Transverse colon (tissue), 4 donors: ENCODE measurements around the gene ZNF609.

Source experiments
- CTCF ChIP-seq, 5 experiments: fragments of 200-600 bp in 3 of 5; fragments of 450-650 bp in 2 of 5; sonication (generic) in 3 of 5; IDR thresholded peaks; 1 replicate in 2 of 5; 2 replicates in 3 of 5; pipeline ENCODE4 v1.5.1; 2016 to 2017; ENCODE audit warnings: antibody characterized with exemption in 5 of 5, inconsistent platforms in 3 of 5, mild to moderate bottlenecking in 2 of 5, moderate library complexity in 1 of 5
- POLR2A ChIP-seq: fragments of 450-650 bp; IDR thresholded peaks from one replicate; pipeline ENCODE4 v1.6.1; 2016; ENCODE audit warnings: antibody characterized with exemption, mild to moderate bottlenecking, moderate library complexity
- POLR2AphosphoS5 ChIP-seq, 3 donors: sonication (generic); formaldehyde crosslinking; IDR thresholded peaks; one replicate each; pipeline ENCODE4 v1.6.1; 2016; ENCODE audit warnings: antibody characterized with exemption in 3 of 3

GRCh38 chr15:64623347-64623996, 163.1 kb downstream of the ZNF609 start:
- no peak for TF ChIP-seq CTCF (IDR thresholded peaks at IDR 0.05)
- no peak for TF ChIP-seq POLR2AphosphoS5 (IDR thresholded peaks at IDR 0.05)
- TF ChIP-seq POLR2A, result no peak
